CD8-positive, alpha-beta memory T cell (primary cell): Measurements from ENCODE around the gene NALF2. TPM values are rescaled to one million over a fixed set of nuclear protein-coding genes. Genes with fewer than 3 reads are reported as not detected.

ENCODE experiments used
- CTCF ChIA-PET: fragments of 350-600 bp; sonication (Branson Sonifier 250); formaldehyde crosslinking; loops from one replicate; lab custom pipeline; 2021; ENCODE audit warnings: antibody characterized with exemption; lab: Charles Lee
- POLR2A ChIA-PET: fragments of 350-600 bp; sonication (Branson Sonifier 250); formaldehyde crosslinking; loops from one replicate; lab custom pipeline; 2021; ENCODE audit warnings: antibody characterized with exemption; lab: Charles Lee
- DNase-seq, 5 donors: peaks; one replicate each; pipeline versions ENCODE4 v3.0.0 to v3.0.0-alpha.2; 2020 to 2022; ENCODE audit warnings: mixed read lengths in 1 of 5
- H3K27ac ChIP-seq: one replicate; pipeline ENCODE4 v1.7.0; 2013; ENCODE audit warnings: low read depth, mild to moderate bottlenecking, low read length, moderate library complexity
- H3K27me3 ChIP-seq: 2 replicates; pipeline ENCODE4 v1.7.0; 2013; ENCODE audit warnings: low read length, mild to moderate bottlenecking; ENCODE audit not compliant: insufficient read depth, poor library complexity, severe bottlenecking
- H3K36me3 ChIP-seq: 2 replicates; pipeline ENCODE4 v1.7.0; 2013; ENCODE audit warnings: mild to moderate bottlenecking, low read length, moderate library complexity; ENCODE audit not compliant: insufficient read depth
- H3K4me1 ChIP-seq: 2 replicates; pipeline ENCODE4 v1.7.0; 2013; ENCODE audit warnings: mild to moderate bottlenecking, low read length, moderate library complexity; ENCODE audit not compliant: insufficient read depth
- H3K4me3 ChIP-seq: 2 replicates; pipeline ENCODE4 v1.7.0; 2013; ENCODE audit warnings: mild to moderate bottlenecking, low read length
- H3K9me3 ChIP-seq: 2 replicates; pipeline ENCODE4 v1.7.0; 2013; ENCODE audit warnings: mild to moderate bottlenecking, low read length
- H3K27ac Mint-ChIP-seq, 8 donors: one replicate each; pipeline ENCODE4 v1.8.0; 2020 to 2021; ENCODE audit warnings: mixed read lengths in 8 of 8, mild to moderate bottlenecking in 6 of 8, inconsistent platforms in 3 of 8, moderate library complexity in 3 of 8
- H3K27me3 Mint-ChIP-seq, 2 donors: one replicate each; pipeline ENCODE4 v1.8.0; 2020 to 2021; ENCODE audit warnings: mixed read lengths in 2 of 2, mild to moderate bottlenecking in 1 of 2, moderate library complexity in 1 of 2
- H3K36me3 Mint-ChIP-seq, 3 donors: one replicate each; pipeline ENCODE4 v1.8.0; 2020 to 2021; ENCODE audit warnings: mixed read lengths in 3 of 3, inconsistent platforms in 1 of 3, mild to moderate bottlenecking in 1 of 3
- H3K4me1 Mint-ChIP-seq, 3 donors: one replicate each; pipeline ENCODE4 v1.8.0; 2020 to 2021; ENCODE audit warnings: mixed read lengths in 3 of 3, inconsistent platforms in 1 of 3, mild to moderate bottlenecking in 1 of 3
- H3K4me3 Mint-ChIP-seq, 7 donors: one replicate each; pipeline ENCODE4 v1.8.0; 2020 to 2021; ENCODE audit warnings: mixed read lengths in 7 of 7, mild to moderate bottlenecking in 6 of 7, moderate library complexity in 4 of 7, inconsistent platforms in 2 of 7
- H3K9me3 Mint-ChIP-seq, 5 donors: one replicate each; pipeline ENCODE4 v1.8.0; 2020 to 2022; ENCODE audit warnings: mixed read lengths in 5 of 5, mild to moderate bottlenecking in 3 of 5, moderate library complexity in 2 of 5, inconsistent platforms in 1 of 5
- polyA plus RNA-seq: library from polyadenylated mRNA; unstranded; fragments of 300-500 nt; fragmentation: Illumina TruSeq; gene quantifications from one replicate; pipeline ENCODE4 v1.2.3, GENCODE V29; 2021
- total RNA-seq, 2 experiments: library from RNA; stranded (reverse); gene quantifications; one replicate each; pipeline ENCODE4 v1.2.3, GENCODE V29; 2021

NALF2 gene
- total and polyA plus RNA-seq, 3 experiments from 2014 or later, result 0.42 to 0.46 TPM; not detected in 1

DNA sequence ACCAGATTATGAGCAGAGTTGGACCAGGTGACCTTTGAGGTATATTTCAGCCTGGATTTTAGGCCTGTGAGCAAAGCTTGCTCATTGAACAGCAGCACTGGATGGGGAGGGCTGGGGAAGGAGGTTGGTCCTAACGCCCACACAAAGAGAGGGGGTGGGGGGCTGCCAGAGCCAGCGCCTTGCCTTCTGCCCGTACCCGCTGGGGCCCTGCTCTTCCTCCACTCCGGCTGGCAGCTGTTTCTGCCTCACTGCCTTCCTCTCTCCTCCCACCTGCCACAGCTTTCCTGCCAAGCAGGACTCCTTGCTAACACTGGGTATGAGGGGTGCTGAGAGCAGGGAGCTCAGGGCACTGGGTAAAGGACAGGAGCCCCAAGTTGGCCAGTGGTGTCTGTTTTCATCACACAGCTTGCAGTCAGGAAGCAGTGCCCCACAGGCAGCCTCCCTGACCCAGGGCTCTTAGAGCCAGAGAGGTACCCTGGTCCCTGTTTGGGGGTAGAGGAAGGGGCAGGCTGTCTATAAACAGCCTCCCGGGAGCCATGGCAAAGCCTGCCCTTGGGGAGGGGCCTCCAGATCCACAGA, 6.1 kb downstream of the NALF2 start:
- Histone ChIP-seq H3K4me1 (no peaks in the 10 kb centered on the region), H3K9me3 (no peaks in the 10 kb centered on the region), H3K27ac (no peak overlapping the region), H3K27me3 (no peaks in the 10 kb centered on the region), H3K4me3 (no peak overlapping the region), H3K36me3 (no peaks in the 10 kb centered on the region)
- H3K36me3 Mint-ChIP-seq, result no peaks in the 10 kb centered on the region
- POLR2A ChIA-PET, result no interaction called here
- H3K27ac Mint-ChIP-seq, result no peak overlapping the region
- no peak for DNase-seq
- H3K4me1 Mint-ChIP-seq, result peaks cover 0 to 3% (median 0%) of the 10 kb centered on the region in 3 donors
- H3K9me3 Mint-ChIP-seq, result peaks cover 0 to 3% (median 0%) of the 10 kb centered on the region in 5 donors
- CTCF ChIA-PET, result no interaction called here
- peaks cover 14 to 28% of the 10 kb centered on the region in 2 donors for H3K27me3 Mint-ChIP-seq
- no peak overlapping the region for H3K4me3 Mint-ChIP-seq

DNA sequence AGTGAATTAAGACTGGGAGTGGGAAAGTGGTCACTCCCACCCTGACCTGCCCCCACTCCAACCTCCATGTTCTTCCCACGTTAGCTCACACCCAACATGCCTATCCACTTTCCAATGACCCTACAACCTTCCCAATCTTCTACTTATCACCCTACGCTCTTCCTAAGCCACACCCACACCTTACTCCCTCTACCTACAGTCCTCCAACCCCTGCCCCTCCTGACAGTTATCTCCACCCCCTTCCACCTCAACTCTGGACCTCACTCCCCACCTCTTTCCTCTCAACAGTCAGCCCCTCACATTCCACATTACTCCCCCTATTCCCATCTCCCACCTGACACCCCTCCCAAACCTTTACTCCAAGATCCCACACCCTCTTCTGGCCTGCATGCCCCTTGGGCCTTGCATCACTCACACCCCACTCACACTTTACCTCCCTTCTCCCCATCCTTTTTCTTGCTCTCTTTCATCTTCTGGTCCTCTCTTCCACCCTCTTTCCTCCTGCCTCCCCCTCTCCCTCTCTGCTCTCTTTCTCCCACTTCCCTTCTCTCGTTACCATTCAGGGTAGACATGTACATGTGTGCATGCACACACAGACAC, 6.9 kb downstream of the NALF2 start:
- H3K27me3 ChIP-seq, result no peaks in the 10 kb centered on the region
- no peak overlapping the region for H3K27ac ChIP-seq
- ChIA-PET CTCF (no interaction called here), POLR2A (no interaction called here)
- H3K9me3 ChIP-seq, result no peaks in the 10 kb centered on the region
- H3K4me1 ChIP-seq, result no peaks in the 10 kb centered on the region
- no peaks in the 10 kb centered on the region for H3K36me3 ChIP-seq
- Mint-ChIP-seq H3K9me3 (peaks cover 0 to 3% (median 0%) of the 10 kb centered on the region in 5 donors), H3K27me3 (peaks cover 11 to 25% of the 10 kb centered on the region in 2 donors), H3K36me3 (no peaks in the 10 kb centered on the region), H3K27ac (no peak overlapping the region), H3K4me1 (no peaks in the 10 kb centered on the region), H3K4me3 (no peak overlapping the region)
- DNase-seq, result no peak
- no peak overlapping the region for H3K4me3 ChIP-seq

GRCh38 chrX:69522052-69522451, 17.9 kb downstream of the NALF2 start:
- no peaks in the 10 kb centered on the region for H3K36me3 Mint-ChIP-seq

DNA sequence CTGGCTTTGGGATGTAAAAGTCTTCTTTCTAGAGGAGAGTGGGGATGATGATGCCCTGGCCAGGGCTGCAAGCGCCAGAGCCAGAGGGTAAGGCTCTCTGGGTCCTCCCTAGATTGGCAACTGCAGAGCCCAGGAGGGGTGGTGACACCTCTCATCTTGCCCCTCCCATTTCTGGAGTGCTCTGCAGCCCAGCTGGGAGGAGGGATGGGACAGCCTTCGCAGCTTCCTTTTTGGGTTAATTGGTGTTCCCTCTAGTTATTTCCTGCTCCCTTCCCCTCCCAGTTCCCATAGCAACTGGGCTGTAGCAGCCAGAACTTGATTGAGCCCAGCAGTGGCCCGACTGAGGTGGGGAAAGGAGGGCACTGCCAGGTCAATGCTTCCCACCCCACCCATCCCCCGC, 19.2 kb downstream of the NALF2 start:
- no peaks in the 10 kb centered on the region for H3K9me3 Mint-ChIP-seq
- no peaks in the 10 kb centered on the region for H3K4me1 ChIP-seq
- no peak overlapping the region for H3K27ac Mint-ChIP-seq
- CTCF ChIA-PET, result no interaction called here
- H3K4me1 Mint-ChIP-seq, result no peaks in the 10 kb centered on the region
- peaks cover 17 to 25% of the 10 kb centered on the region in 2 donors for H3K27me3 Mint-ChIP-seq
- H3K27ac ChIP-seq, result no peak overlapping the region
- no peak overlapping the region for H3K4me3 Mint-ChIP-seq
- H3K36me3 ChIP-seq, result no peaks in the 10 kb centered on the region
- no peaks in the 10 kb centered on the region for H3K27me3 ChIP-seq
- H3K36me3 Mint-ChIP-seq, result no peaks in the 10 kb centered on the region
- no peak for DNase-seq
- no peaks in the 10 kb centered on the region for H3K9me3 ChIP-seq
- H3K4me3 ChIP-seq, result no peak overlapping the region
- POLR2A ChIA-PET, result no interaction called here

More at GRCh38 chrX:69522052-69522451, 17.9 kb downstream of the NALF2 start:
- DNase-seq, result no peak
- no peaks in the 10 kb centered on the region for H3K27me3 ChIP-seq
- POLR2A ChIA-PET, result no interaction called here
- no peak overlapping the region for H3K4me3 ChIP-seq
- H3K27ac ChIP-seq, result no peak overlapping the region
- no peaks in the 10 kb centered on the region for H3K9me3 ChIP-seq
- no peak overlapping the region for H3K27ac Mint-ChIP-seq
- no peaks in the 10 kb centered on the region for H3K4me1 ChIP-seq
- CTCF ChIA-PET, result no interaction called here
- no peaks in the 10 kb centered on the region for H3K36me3 ChIP-seq
- H3K4me3 Mint-ChIP-seq, result no peak overlapping the region
- no peaks in the 10 kb centered on the region for H3K4me1 Mint-ChIP-seq
- no peaks in the 10 kb centered on the region for H3K9me3 Mint-ChIP-seq
- H3K27me3 Mint-ChIP-seq, result peaks cover 17 to 20% of the 10 kb centered on the region in 2 donors

DNA sequence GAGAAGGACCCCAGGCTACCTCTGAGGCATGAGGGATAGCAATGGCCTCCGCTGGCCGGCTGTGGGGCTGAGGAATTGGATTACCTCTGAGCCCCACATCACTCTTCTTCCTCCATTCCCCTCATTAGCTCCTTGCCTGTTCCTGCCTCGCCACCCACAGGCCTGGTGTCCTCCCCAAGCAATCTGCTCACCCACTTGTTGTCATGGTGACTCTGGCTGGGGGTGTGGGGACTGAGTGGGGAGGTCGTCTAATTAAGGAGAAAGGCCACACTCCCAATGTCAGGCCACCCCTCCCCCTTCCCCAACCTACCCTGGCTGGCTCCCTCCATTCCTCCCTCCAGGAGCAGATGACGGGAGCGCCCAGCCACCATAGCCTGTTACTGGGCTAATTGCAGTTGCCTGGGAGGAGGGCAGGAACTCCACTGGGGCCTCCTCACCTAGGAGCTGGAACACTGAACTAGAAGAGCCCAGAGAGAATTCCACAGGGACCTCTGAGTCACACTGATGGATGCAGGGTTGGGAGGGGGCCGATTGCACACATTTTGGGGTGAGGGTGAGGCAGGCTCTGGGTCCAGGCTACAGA, 20.7 kb downstream of the NALF2 start:
- H3K4me3 Mint-ChIP-seq, result no peak overlapping the region
- H3K36me3 ChIP-seq, result no peaks in the 10 kb centered on the region
- no peaks in the 10 kb centered on the region for H3K36me3 Mint-ChIP-seq
- CTCF ChIA-PET, result no interaction called here
- no peaks in the 10 kb centered on the region for H3K4me1 ChIP-seq
- peaks cover 17 to 24% of the 10 kb centered on the region in 2 donors for H3K27me3 Mint-ChIP-seq
- no peaks in the 10 kb centered on the region for H3K27me3 ChIP-seq
- POLR2A ChIA-PET, result no interaction called here
- no peaks in the 10 kb centered on the region for H3K9me3 Mint-ChIP-seq
- H3K4me3 ChIP-seq, result no peak overlapping the region
- H3K27ac Mint-ChIP-seq, result no peak overlapping the region
- DNase-seq, result no peak
- H3K27ac ChIP-seq, result no peak overlapping the region
- no peaks in the 10 kb centered on the region for H3K4me1 Mint-ChIP-seq
- no peaks in the 10 kb centered on the region for H3K9me3 ChIP-seq

DNA sequence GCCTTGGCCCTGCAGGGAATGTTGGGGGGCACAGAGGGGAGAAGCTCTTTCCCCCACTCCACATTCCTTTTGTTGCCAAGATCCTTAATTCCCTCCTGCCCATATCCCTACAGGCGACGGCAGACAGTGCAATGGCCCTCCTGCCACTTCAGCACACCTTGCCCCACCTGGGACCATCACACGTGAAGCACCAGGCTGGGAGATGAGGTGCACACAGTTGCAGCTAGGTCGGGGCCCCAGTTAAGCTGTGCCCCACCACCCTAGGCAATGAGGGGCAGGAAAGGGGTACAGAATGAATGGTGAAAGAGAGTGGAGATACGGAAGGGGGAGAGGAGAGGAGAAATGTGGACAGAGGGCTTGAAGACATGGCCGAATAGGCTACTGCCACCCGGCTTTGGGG, 26.2 kb downstream of the NALF2 start:
- DNase-seq, result no peak
- ChIA-PET POLR2A (no interaction called here), CTCF (no interaction called here)
- Histone ChIP-seq H3K4me3 (no peak overlapping the region), H3K36me3 (no peaks in the 10 kb centered on the region), H3K9me3 (no peaks in the 10 kb centered on the region), H3K27me3 (no peaks in the 10 kb centered on the region), H3K27ac (no peak overlapping the region), H3K4me1 (no peaks in the 10 kb centered on the region)
- H3K27me3 Mint-ChIP-seq, result peaks cover 8 to 19% of the 10 kb centered on the region in 2 donors
- H3K9me3 Mint-ChIP-seq, result no peaks in the 10 kb centered on the region
- H3K27ac Mint-ChIP-seq, result no peak overlapping the region
- no peaks in the 10 kb centered on the region for H3K4me1 Mint-ChIP-seq
- H3K4me3 Mint-ChIP-seq, result no peak overlapping the region
- no peaks in the 10 kb centered on the region for H3K36me3 Mint-ChIP-seq

- H3K27me3 Mint-ChIP-seq, result peaks cover 8 to 20% of the 10 kb centered on the region in 2 donors
- DNase-seq, result no peak
- H3K36me3 Mint-ChIP-seq, result no peaks in the 10 kb centered on the region
- H3K27me3 ChIP-seq, result no peaks in the 10 kb centered on the region
- H3K36me3 ChIP-seq, result no peaks in the 10 kb centered on the region
- H3K4me3 ChIP-seq, result no peak overlapping the region
- H3K27ac ChIP-seq, result no peak overlapping the region
- CTCF ChIA-PET, result no interaction called here
- POLR2A ChIA-PET, result no interaction called here
- no peak overlapping the region for H3K4me3 Mint-ChIP-seq
- no peak overlapping the region for H3K27ac Mint-ChIP-seq
- H3K4me1 Mint-ChIP-seq, result no peaks in the 10 kb centered on the region
- no peaks in the 10 kb centered on the region for H3K9me3 Mint-ChIP-seq
- no peaks in the 10 kb centered on the region for H3K4me1 ChIP-seq
- no peaks in the 10 kb centered on the region for H3K9me3 ChIP-seq
These were observed 27.1 kb downstream of the NALF2 start for GRCh38 chrX:69531031-69531755.

- H3K27ac Mint-ChIP-seq, result no peak overlapping the region
- no peaks in the 10 kb centered on the region for H3K36me3 Mint-ChIP-seq
- H3K4me1 ChIP-seq, result peaks cover 4% of the 10 kb centered on the region
- no peak overlapping the region for H3K4me3 ChIP-seq
- peaks cover 16 to 23% of the 10 kb centered on the region in 2 donors for H3K27me3 Mint-ChIP-seq
- no peaks in the 10 kb centered on the region for H3K9me3 Mint-ChIP-seq
- H3K9me3 ChIP-seq, result no peaks in the 10 kb centered on the region
- CTCF ChIA-PET, result no interaction called here
- POLR2A ChIA-PET, result no interaction called here
- DNase-seq, result no peak
- no peaks in the 10 kb centered on the region for H3K36me3 ChIP-seq
- no peak overlapping the region for H3K27ac ChIP-seq
- H3K4me3 Mint-ChIP-seq, result no peak overlapping the region
- H3K27me3 ChIP-seq, result no peaks in the 10 kb centered on the region
- peaks cover 7 to 16% (median 12%) of the 10 kb centered on the region in 3 donors for H3K4me1 Mint-ChIP-seq
These were observed 31.5 kb downstream of the NALF2 start for GRCh38 chrX:69535661-69536060.
